Measurements from ENCODE around the gene MPZL2. TPM values are rescaled to one million over a fixed set of nuclear protein-coding genes. Genes with fewer than 3 reads are reported as not detected.

Gene MPZL2
- total RNA-seq, 1 experiment from 2014 or later: 0.26 TPM

DNA sequence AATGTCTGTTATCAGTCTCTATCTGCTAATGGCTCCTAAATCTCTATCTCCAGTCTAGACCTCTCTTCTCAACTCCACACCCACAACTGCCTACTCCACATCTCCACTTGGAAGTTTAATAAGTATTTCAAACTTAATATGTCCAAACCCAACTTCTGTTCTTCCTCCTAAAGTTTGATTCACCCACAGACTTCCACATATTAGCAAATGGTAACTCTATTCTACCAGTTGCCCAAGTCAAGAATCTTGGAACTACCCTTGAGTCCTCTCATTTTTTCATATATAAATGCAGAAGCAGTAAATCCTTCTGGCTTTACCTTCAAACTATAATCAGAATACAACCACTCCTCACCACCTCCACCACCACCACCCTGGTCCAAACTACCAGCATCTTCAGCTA is 32.6 kb downstream of the MPZL2 start:
- H2BK15ac ChIP-seq (ENCODE audit: low read depth, low read length): no peak overlapping the region
- H3K56ac ChIP-seq (ENCODE audit: insufficient read length, low read depth, low read length): no peak overlapping the region
- no peak overlapping the region for H2BK20ac ChIP-seq (ENCODE audit: low read depth, low read length, poor library complexity, severe bottlenecking)
- no peaks in the 10 kb centered on the region for H3K27me3 ChIP-seq (ENCODE audit: insufficient read depth, low read length)
- no peaks in the 10 kb centered on the region for H3K4me1 Mint-ChIP-seq
- no peaks in the 10 kb centered on the region for H4K20me1 ChIP-seq (ENCODE audit: control insufficient read depth, insufficient read depth, insufficient read length)
- no peak overlapping the region for H3T11ph ChIP-seq (ENCODE audit: low read length)
- no peak overlapping the region for H3K4ac ChIP-seq (ENCODE audit: low read depth, low read length)
- no peaks in the 10 kb centered on the region for H3K23me2 ChIP-seq (ENCODE audit: insufficient read length, low read depth, low read length, poor library complexity, severe bottlenecking)
- H3K14ac ChIP-seq (ENCODE audit: insufficient read depth, low read length): no peak overlapping the region
- H3K9me3 Mint-ChIP-seq: no peaks in the 10 kb centered on the region
- TF ChIP-seq, protein P1, sequence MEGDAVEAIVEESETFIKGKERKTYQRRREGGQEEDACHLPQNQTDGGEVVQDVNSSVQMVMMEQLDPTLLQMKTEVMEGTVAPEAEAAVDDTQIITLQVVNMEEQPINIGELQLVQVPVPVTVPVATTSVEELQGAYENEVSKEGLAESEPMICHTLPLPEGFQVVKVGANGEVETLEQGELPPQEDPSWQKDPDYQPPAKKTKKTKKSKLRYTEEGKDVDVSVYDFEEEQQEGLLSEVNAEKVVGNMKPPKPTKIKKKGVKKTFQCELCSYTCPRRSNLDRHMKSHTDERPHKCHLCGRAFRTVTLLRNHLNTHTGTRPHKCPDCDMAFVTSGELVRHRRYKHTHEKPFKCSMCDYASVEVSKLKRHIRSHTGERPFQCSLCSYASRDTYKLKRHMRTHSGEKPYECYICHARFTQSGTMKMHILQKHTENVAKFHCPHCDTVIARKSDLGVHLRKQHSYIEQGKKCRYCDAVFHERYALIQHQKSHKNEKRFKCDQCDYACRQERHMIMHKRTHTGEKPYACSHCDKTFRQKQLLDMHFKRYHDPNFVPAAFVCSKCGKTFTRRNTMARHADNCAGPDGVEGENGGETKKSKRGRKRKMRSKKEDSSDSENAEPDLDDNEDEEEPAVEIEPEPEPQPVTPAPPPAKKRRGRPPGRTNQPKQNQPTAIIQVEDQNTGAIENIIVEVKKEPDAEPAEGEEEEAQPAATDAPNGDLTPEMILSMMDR (conservative IDR thresholded peaks at IDR 0.05): no peak
- H2BK120ac ChIP-seq (ENCODE audit: low read depth, low read length, poor library complexity, severe bottlenecking): no peak overlapping the region
- no peak overlapping the region for H2BK5ac ChIP-seq (ENCODE audit: insufficient read length, low read length)
- no peak overlapping the region for H3K9ac ChIP-seq (ENCODE audit: extremely low read depth, insufficient read length, low read length)
- H2BK12ac ChIP-seq (ENCODE audit: insufficient read length, low read depth, low read length): no peak overlapping the region
- H3K79me1 ChIP-seq (ENCODE audit: insufficient read depth, low read depth, low read length, poor library complexity, severe bottlenecking): no peaks in the 10 kb centered on the region
- no peak overlapping the region for H3K27ac ChIP-seq (ENCODE audit: insufficient read length, low read depth, low read length)
- no peak overlapping the region for H4K5ac ChIP-seq (ENCODE audit: insufficient read length, low read depth, low read length)
- H4K91ac ChIP-seq (ENCODE audit: insufficient read length, low read depth, low read length): no peak overlapping the region
- H2AFZ ChIP-seq (ENCODE audit: low read length): no peak overlapping the region
- no peaks in the 10 kb centered on the region for H3K79me2 ChIP-seq (ENCODE audit: insufficient read depth, low read length)
- no peak for DNase-seq
- no peak overlapping the region for H2AK5ac ChIP-seq (ENCODE audit: insufficient read length, low read length)
- no peaks in the 10 kb centered on the region for H3K9me3 ChIP-seq (ENCODE audit: control insufficient read depth, low read depth, low read length)
- peaks cover 8% of the 10 kb centered on the region for H3K27me3 Mint-ChIP-seq (ENCODE audit: low read depth)
- H3K4me1 ChIP-seq (ENCODE audit: insufficient read depth, low read length): no peaks in the 10 kb centered on the region
- no peak overlapping the region for H3K23ac ChIP-seq (ENCODE audit: insufficient read length, low read depth, low read length)
- no peak overlapping the region for H3K4me2 ChIP-seq (ENCODE audit: insufficient read depth, insufficient read length, low read length)
- H4K8ac ChIP-seq (replicated peaks; ENCODE audit: insufficient read length, low read depth, low read length): no peak overlapping the region
- no peaks in the 10 kb centered on the region for H3K36me3 Mint-ChIP-seq (ENCODE audit: insufficient read depth in 1 of 3, low read depth in 3 of 3)
- H3K18ac ChIP-seq (ENCODE audit: insufficient read length, low read depth, low read length): no peak overlapping the region
- H3K27ac Mint-ChIP-seq: no peak overlapping the region
- no peak overlapping the region for H3K4me3 Mint-ChIP-seq

All from H9 (cell line).